HG03565 (cell line): ENCODE measurements around the gene NFATC1.
"Not testable (repeated sequence)": the region's sequence is repeated elsewhere in the genome, so short reads cannot be mapped to it uniquely, and the experiment has no call there.

ENCODE experiments used
- ATAC-seq: cut with Tn5 transposase; IDR thresholded peaks from one replicate; pipeline ENCODE4 v1.9.1; 2021; ENCODE audit warnings: mild to moderate bottlenecking, moderate library complexity; ENCODE audit not compliant: unreplicated experiment

Gene NFATC1

GRCh38 chr18:79470547-79470946 is 74.8 kb downstream of the NFATC1 start:
- no peak for ATAC-seq

DNA sequence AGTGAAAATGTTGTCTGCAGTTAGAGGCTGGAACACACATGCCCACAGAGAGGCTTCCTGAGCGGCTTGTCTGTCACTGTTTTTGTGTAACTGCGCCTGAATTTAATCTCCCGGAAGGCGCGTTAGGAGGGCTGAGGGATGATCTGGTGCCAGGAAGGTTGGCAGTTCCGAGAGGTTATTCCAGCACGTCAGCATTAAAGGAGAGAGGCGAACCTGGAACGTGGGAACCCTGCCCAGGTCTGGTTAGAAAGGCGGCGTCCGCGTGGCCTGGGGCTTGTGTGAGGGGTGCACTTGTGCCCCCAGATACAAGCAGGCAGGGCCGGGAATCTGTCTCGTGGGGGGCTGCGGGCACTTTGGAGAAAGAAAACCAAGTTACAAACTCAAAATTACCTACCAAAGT is 75.3 kb downstream of the NFATC1 start:
- no peak for ATAC-seq

DNA sequence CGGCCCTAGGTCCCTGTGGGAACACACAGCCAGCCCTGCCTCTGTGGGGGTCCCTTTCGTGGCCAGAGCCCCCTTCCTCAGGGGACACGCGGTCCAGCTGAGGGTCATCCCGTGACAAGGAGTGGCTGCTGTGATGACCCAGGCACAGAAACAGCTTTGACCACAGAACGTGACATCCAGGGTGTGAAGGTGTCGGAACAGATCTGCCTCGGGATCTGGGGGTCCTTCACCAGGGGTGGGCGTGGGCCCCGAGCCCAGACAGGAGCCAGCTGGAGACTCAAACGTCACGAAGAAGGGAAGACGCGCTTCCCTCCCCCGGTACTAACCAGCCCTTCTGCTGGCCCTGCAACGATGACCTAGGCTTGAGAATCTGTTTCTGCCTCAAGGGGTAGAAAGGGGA is 75.9 kb downstream of the NFATC1 start:
- no peak for ATAC-seq

DNA sequence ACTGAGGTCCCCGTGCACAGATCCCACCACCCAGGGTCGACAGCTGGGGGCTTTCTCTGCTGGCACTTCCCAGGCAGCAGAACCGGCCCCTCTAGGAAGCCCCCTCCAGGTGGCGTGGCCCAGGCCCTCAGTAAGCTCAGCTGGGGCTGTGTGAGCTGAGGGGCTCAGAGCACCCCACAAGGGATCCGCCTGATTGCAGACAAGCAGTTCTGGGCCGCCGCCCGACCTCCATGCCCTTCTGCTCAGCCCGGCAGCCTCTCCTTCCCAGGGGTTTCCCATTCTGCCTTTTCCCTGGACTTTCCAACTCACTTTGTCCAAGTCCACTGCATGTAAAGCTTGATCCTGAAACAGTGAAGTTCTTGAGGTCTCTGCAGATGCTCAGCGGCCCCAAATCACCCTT is 76.4 kb downstream of the NFATC1 start:
- no peak for ATAC-seq

- ATAC-seq = no peak
These were observed 77.2 kb downstream of the NFATC1 start for GRCh38 chr18:79472946-79473345.

- ATAC-seq = no peak
These were observed 80.5 kb downstream of the NFATC1 start for GRCh38 chr18:79476031-79476917.

DNA sequence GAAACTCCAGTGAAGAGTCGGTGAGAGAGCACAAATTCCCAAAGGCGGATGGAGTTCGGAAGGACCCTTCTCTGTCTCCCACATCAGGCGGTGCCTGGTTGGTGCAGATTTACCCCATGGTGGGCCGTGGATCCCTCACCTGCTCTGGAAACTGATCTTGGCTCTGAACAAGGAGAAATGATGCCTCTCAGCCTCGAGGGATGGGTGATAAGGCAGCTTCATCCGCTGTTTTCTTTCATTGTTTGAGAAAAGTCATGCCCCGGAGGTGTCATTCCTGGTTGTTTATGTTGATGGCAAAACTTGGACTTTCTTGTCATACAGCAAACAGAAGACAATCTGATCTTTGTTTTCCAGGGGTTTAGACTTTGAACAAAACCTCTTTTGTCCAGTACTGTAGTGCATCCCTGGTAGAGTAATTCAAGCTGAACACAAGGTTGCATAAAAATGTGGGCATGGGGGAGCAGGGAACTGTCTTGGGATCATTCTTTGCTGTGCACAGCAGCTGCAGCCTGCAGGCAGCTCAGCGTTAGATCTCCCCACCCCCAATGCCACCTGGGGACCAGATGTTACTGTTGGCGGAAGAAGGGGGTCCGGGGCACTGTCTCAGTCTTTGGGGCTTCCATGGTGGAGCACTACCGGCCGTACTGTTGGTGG is 81.3 kb downstream of the NFATC1 start:
- ATAC-seq = no peak

- no peak for ATAC-seq
These were observed 82.2 kb downstream of the NFATC1 start for GRCh38 chr18:79477711-79478483.

GRCh38 chr18:79478484-79479115 is 82.9 kb downstream of the NFATC1 start:
- no peak for ATAC-seq

DNA sequence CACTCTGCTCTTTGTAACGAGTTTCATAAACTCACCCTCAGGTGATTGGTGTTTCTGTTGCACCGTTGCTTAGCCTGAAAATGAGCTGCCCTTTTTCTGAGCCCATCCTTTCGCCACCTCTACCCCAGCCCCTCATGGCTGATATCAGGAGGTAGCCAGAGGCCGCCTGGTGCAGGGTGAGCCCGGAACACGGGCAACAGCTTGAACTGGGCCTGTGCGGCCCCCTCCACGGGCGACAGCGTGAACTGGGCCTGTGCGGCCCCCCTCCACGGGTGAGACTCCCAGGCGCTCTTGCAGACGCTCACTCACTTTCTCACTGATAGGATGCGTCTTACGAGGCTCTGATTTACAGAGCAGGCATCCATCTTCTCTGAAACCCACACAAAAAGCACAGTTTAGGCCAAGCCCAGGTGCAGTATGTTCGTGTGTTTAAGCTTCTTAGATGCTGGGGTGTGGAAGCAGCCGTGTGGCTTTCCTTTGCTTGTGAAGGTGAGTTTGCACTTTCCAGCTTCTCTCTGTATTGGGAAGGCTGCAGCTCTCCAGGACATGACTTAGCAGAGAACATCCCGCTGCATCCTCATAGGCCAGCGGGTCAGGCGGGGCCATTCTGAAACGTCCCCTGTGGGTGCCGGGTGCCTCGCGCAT is 83.5 kb downstream of the NFATC1 start:
- ATAC-seq = no peak

- ATAC-seq = no peak
These were observed 84.0 kb downstream of the NFATC1 start for GRCh38 chr18:79479761-79480161.

GRCh38 chr18:79480171-79481045 is 84.7 kb downstream of the NFATC1 start:
- ATAC-seq = no peak

- ATAC-seq = no peak
These were observed 85.5 kb downstream of the NFATC1 start for GRCh38 chr18:79481046-79481790.

GRCh38 chr18:79483393-79483792 is 87.7 kb downstream of the NFATC1 start:
- ATAC-seq = not testable (repeated sequence)

GRCh38 chr18:79483971-79484491 is 88.3 kb downstream of the NFATC1 start:
- ATAC-seq = no peak

DNA sequence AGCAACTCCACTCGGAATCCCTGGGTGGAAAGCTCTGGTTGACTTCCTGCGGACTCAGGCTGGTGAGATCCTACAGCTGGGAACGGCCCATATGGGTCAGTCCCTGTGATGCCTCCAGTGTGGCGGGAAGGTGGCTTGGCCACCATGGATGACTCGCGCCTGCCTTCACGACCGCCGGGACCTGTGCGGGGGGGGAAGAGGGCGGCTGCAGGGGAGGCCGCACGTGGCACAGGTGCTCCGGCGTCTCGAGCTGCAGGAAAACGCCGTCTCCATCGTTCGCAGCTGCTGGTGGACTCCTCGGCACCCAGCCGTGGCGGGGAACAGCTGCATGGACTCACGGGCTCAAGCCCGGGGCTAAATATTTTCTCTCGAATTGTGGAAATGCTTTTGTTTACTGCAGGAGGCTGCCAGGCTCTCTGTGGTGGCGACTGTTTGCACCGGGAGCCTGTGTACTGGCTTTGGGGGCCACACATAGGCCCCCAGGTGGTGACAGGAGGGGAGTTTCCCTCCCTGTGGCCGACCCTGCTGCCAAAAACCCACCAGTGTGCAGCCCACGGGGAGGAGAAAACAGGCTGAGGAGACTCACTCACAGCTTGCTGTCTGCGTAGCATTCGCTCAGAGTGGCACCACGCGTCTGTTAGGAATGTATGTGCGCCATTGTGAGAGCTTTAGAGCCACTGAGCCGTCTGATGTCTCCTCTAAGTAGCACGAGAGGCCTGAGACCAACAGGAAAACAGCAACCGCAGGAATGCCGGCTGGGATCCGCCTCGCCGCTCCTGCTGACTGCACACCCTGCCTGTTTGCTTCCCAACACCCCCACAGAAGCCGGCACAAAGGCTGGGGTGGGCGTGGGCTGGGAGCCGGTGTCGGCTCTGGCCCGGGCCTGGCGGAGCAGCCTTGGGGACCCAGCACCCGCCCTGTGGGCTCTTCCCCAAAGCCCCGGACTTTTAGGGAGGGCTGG is 89.2 kb downstream of the NFATC1 start:
- no peak for ATAC-seq

GRCh38 chr18:79485788-79486355 is 90.1 kb downstream of the NFATC1 start:
- no peak for ATAC-seq
